HG03103 (cell line): ENCODE measurements around the gene ENSA.
"Not testable (repeated sequence)": the region's sequence is repeated elsewhere in the genome, so short reads cannot be mapped to it uniquely, and the experiment has no call there.

ENCODE experiments used
- ATAC-seq: cut with Tn5 transposase; IDR thresholded peaks from one replicate; pipeline ENCODE4 v1.9.1; 2021; ENCODE audit warnings: low read depth; ENCODE audit not compliant: unreplicated experiment

The ENSA gene

GRCh38 chr1:150622303-150622975 lies 7.0 kb downstream of the ENSA start:
- ATAC-seq: no peak

GRCh38 chr1:150621497-150622302 lies 7.7 kb downstream of the ENSA start:
- no peak for ATAC-seq

- ATAC-seq: no peak
Measured at GRCh38 chr1:150620919-150621318, 8.5 kb downstream of the ENSA start.

GRCh38 chr1:150619576-150620509 lies 9.6 kb downstream of the ENSA start:
- ATAC-seq: no peak

- ATAC-seq: no peak
Measured at GRCh38 chr1:150615346-150616201, 13.8 kb downstream of the ENSA start.

GRCh38 chr1:150613061-150613920 lies 16.1 kb downstream of the ENSA start:
- no peak for ATAC-seq

GRCh38 chr1:150612014-150612345 lies 17.4 kb downstream of the ENSA start:
- ATAC-seq: no peak

- ATAC-seq: no peak
Measured at GRCh38 chr1:150610576-150610975, 18.8 kb downstream of the ENSA start.

- ATAC-seq: no peak
Measured at GRCh38 chr1:150609732-150610131, 19.7 kb downstream of the ENSA start.

GRCh38 chr1:150606463-150607142 lies 22.8 kb downstream of the ENSA start:
- no peak for ATAC-seq

GRCh38 chr1:150605451-150605731 lies 24.0 kb downstream of the ENSA start:
- ATAC-seq: not testable (repeated sequence)

- ATAC-seq: no peak
Measured at GRCh38 chr1:150604226-150604588, 25.2 kb downstream of the ENSA start.

GRCh38 chr1:150603711-150604110 lies 25.7 kb downstream of the ENSA start:
- ATAC-seq: no peak

GRCh38 chr1:150602372-150602771 lies 27.0 kb downstream of the ENSA start:
- not testable (repeated sequence) for ATAC-seq

GRCh38 chr1:150601540-150601939 lies 27.9 kb downstream of the ENSA start:
- no peak for ATAC-seq

- not testable (repeated sequence) for ATAC-seq
Measured at GRCh38 chr1:150598346-150598745, 31.1 kb downstream of the ENSA start.

GRCh38 chr1:150596976-150597375 lies 32.4 kb downstream of the ENSA start:
- no peak for ATAC-seq

GRCh38 chr1:150596095-150596892 lies 33.1 kb downstream of the ENSA start:
- no peak for ATAC-seq
